Thymus (tissue), 11 donors: ENCODE measurements around the gene CELF1. TPM values are rescaled to one million over a fixed set of nuclear protein-coding genes. Genes with fewer than 3 reads are reported as not detected.

ENCODE experiments used
- DNase-seq, 9 donors: peaks; one replicate each; pipeline ENCODE4 v3.0.0-alpha.2; 2013; ENCODE audit warnings: low spot score in 9 of 9, low read depth in 6 of 9, missing footprints in 1 of 9
- H3K27ac ChIP-seq, 2 donors: one replicate each; pipeline ENCODE4 v1.5.1; 2013; ENCODE audit warnings: control low read depth in 1 of 2, low read depth in 1 of 2, low read length in 1 of 2, mild to moderate bottlenecking in 1 of 2, moderate library complexity in 1 of 2
- H3K27me3 ChIP-seq, 2 donors: one replicate each; pipeline ENCODE4 v1.5.1; 2013; ENCODE audit warnings: low read length in 1 of 2; ENCODE audit not compliant: control insufficient read depth in 2 of 2, insufficient read depth in 1 of 2
- H3K36me3 ChIP-seq, 2 donors: one replicate each; pipeline ENCODE4 v1.5.1; 2013; ENCODE audit warnings: low read length in 1 of 2, mild to moderate bottlenecking in 1 of 2, moderate library complexity in 1 of 2; ENCODE audit not compliant: control insufficient read depth in 2 of 2, insufficient read depth in 2 of 2
- H3K4me1 ChIP-seq, 2 donors: one replicate each; pipeline ENCODE4 v1.5.1; 2013; ENCODE audit warnings: low read length in 2 of 2; ENCODE audit not compliant: control insufficient read depth in 2 of 2, insufficient read depth in 2 of 2
- H3K4me3 ChIP-seq, 2 donors: one replicate each; pipeline ENCODE4 v1.5.1; 2013; ENCODE audit warnings: low read length in 2 of 2, control low read depth in 1 of 2, mild to moderate bottlenecking in 1 of 2
- H3K9me3 ChIP-seq, 2 donors: one replicate each; pipeline ENCODE4 v1.5.1; 2013; ENCODE audit warnings: low read length in 1 of 2, mild to moderate bottlenecking in 1 of 2; ENCODE audit not compliant: control insufficient read depth in 2 of 2, insufficient read depth in 1 of 2
- WGBS: extraction: QIAGEN DNeasy Blood & Tissue Kit; methylation state at CpG from one replicate; pipeline ENCODE4 v1.1.7; 2013; 5-methylcytosine and 5-hydroxymethylcytosine counted together
- polyA plus RNA-seq: library from polyadenylated mRNA; stranded (reverse); fragments of 200-250 nt; gene quantifications from one replicate; pipeline ENCODE4 v1.2.3, GENCODE V29; 2013
- total RNA-seq: library from RNA; stranded (reverse); fragments of 120-200 nt; gene quantifications from one replicate; pipeline ENCODE4 v1.2.4, GENCODE V29; 2013
- donor health status: healthy.

Gene CELF1
- total and polyA plus RNA-seq, 2 donors = 35.4 to 41.1 TPM

DNA sequence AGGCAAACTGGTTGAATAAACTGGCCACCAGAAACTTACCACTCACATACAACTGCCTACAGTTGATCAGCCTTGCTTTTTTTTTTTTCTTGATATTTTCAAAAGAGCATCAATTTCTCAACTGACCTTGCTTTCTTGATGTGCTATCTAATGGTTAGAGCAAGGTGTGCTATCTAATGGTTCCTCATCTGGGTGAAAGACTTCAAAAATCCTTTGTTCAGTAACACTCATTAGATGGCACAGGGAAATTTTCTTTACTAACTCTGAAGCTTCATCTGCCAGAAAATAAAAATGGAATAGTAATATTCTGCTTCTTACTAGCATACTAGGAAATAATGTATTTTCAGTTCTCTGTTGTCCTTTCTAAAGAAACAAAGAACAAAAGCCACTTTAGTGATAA lies 52.8 kb downstream of the CELF1 start:
- H3K27ac ChIP-seq = no peak overlapping the region
- H3K9me3 ChIP-seq = no peaks in the 10 kb centered on the region
- DNase-seq = no peak
- no peak overlapping the region for H3K4me3 ChIP-seq
- H3K27me3 ChIP-seq = no peaks in the 10 kb centered on the region
- H3K36me3 ChIP-seq = peaks cover 8 to 23% of the 10 kb centered on the region in 2 donors
- peaks cover 3 to 4% of the 10 kb centered on the region in 2 donors for H3K4me1 ChIP-seq

DNA sequence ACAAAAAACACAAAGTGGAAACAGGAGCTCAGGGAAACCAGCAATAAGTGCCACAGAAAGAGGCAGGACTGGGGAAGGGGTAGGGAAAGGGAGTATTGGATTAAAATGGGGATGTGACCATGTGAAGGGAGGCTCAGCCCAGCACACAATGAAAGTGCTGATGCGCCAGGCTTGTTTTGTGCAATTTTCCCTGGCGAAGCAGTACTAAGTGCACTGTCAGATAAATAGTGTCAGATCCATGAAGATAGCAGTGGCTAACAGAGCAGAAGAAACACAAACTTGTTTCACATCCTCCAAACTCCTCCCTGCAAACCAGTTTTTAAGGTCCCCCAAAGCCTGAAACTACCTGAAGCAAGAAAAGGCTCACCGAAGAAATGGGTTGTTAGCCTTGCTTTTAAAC lies 53.3 kb downstream of the CELF1 start:
- no peaks in the 10 kb centered on the region for H3K27me3 ChIP-seq
- H3K36me3 ChIP-seq = peaks cover 13 to 28% of the 10 kb centered on the region in 2 donors
- H3K27ac ChIP-seq = no peak overlapping the region
- H3K4me1 ChIP-seq = peaks cover 3 to 4% of the 10 kb centered on the region in 2 donors
- no peak overlapping the region for H3K4me3 ChIP-seq
- H3K9me3 ChIP-seq = no peaks in the 10 kb centered on the region
- no peak for DNase-seq
- over 99% methylated on average over 3 of the region's 3 CpGs for WGBS

DNA sequence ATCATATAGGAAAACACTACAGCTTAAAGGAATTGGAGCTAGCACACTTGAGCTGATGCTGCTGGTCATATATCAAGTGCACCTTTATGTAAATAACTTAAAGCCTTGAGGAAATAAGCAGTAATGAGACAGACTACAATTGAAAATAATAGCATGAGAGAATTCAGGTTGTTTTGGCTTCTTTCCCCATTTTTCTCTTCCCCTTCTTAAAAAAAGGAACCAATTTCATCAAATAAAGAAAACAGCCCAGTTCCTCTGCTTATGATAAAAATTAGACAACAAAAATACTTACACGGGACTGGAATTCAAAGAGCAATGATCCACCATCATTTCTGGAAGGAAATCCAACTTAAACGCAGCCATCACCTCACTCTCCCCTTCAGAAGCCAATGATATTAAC lies 53.8 kb downstream of the CELF1 start:
- DNase-seq = no peak
- Histone ChIP-seq H3K4me1 (peaks cover 3 to 4% of the 10 kb centered on the region in 2 donors), H3K27me3 (no peaks in the 10 kb centered on the region), H3K36me3 (peaks cover 16 to 31% of the 10 kb centered on the region in 2 donors), H3K27ac (no peak overlapping the region), H3K9me3 (no peaks in the 10 kb centered on the region), H3K4me3 (no peak overlapping the region)
- 55% methylated on average over 2 of the region's 2 CpGs for WGBS

DNA sequence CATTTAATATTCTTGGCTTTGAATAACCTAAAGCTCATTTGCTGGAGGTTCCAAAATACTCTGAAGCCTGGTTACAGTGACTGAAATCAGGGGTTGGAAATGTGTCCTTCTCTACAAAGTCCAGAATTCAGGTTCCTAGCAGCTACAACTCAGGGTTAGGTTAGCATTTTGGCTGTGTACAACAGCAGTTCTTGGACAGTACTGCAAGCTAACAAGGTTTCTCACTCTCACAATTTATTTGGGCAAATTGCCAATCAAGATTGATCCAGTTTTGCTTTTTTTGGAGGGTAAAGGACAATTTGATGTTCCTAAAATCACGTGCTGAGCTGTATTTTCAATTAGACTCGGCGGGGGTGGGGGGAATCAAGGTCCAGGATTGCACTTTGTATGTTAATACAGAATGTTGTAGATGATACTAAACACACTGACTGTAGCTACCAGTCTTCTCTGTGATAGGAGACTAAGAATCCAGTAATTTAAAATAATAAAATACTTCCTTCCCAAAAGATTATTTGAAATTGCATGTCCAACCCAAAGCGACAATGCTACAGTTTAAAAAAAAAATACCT lies 54.3 kb downstream of the CELF1 start:
- DNase-seq = no peak
- no peak overlapping the region for H3K27ac ChIP-seq
- no peaks in the 10 kb centered on the region for H3K27me3 ChIP-seq
- no peaks in the 10 kb centered on the region for H3K9me3 ChIP-seq
- H3K36me3 ChIP-seq = peaks cover 16 to 35% of the 10 kb centered on the region in 2 donors
- no peak overlapping the region for H3K4me3 ChIP-seq
- peaks cover 3 to 4% of the 10 kb centered on the region in 2 donors for H3K4me1 ChIP-seq
- WGBS = 95% methylated on average over 4 of the region's 4 CpGs

DNA sequence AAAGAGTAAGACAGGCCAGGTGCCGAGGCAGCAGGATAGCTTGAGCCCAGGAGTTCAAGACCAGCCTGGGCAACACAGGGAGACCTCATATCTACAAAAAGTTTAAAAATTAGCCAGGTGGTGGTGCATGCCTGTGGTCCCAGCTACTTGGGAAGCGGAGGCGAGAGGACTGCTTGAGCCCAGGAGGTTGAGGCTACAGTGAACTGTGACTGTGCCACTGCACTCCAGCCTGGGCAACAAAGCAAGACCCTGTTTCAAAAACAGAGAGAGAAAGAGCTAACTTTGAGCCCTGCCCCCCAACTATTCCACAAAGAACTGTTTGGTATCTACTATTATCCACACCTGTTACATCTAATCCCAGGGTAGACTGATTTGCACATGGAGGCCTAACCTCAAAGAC lies 54.8 kb downstream of the CELF1 start:
- WGBS = 95% methylated on average over 3 of the region's 3 CpGs
- H3K27me3 ChIP-seq = no peaks in the 10 kb centered on the region
- peaks cover 16 to 35% of the 10 kb centered on the region in 2 donors for H3K36me3 ChIP-seq
- peaks cover 3 to 4% of the 10 kb centered on the region in 2 donors for H3K4me1 ChIP-seq
- H3K4me3 ChIP-seq = no peak overlapping the region
- no peaks in the 10 kb centered on the region for H3K9me3 ChIP-seq
- H3K27ac ChIP-seq = no peak overlapping the region
- no peak for DNase-seq

DNA sequence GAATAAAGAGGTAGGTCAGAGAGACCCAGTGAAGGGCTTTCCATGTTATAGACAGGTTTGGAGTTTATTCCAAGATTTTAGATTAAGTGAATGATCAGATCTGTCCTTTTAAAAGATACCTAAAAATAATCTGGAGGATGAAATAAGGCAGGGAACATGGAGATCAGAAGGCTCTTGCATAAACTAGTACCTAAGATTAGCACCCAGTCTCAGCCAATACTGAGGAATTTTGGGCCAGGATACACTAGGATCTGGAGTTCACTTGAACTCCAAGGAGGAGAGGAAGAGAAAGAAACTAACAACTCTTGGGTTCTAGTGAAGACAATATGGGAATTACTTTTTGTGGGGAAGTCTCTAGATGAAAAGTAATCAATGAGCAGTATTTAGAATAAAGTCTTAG lies 56.1 kb downstream of the CELF1 start:
- no peak for DNase-seq
- Histone ChIP-seq H3K36me3 (peaks cover 16 to 41% of the 10 kb centered on the region in 2 donors), H3K4me3 (no peak overlapping the region), H3K9me3 (no peaks in the 10 kb centered on the region), H3K4me1 (peaks cover 3 to 4% of the 10 kb centered on the region in 2 donors), H3K27ac (no peak overlapping the region), H3K27me3 (no peaks in the 10 kb centered on the region)

DNA sequence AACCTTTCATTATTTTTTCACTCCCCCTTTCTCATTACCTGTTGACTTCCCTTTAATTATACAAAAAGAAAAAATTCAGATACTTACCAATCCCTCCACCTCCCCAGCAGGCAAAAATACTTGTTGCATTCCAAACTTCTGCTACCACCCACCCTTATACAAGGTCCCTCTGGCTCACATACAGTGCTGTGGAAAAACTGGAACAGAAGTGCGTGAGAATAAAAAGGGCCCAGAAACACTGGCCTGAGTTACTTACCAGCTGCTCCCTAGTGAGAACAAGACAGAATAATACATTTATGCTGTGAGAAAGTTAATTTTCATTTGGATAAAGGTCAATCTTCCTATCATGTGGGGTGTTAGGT lies 57.1 kb downstream of the CELF1 start:
- H3K9me3 ChIP-seq = no peaks in the 10 kb centered on the region
- no peak overlapping the region for H3K27ac ChIP-seq
- DNase-seq = no peak
- WGBS = 96% methylated on average over 1 of the region's 1 CpG
- H3K36me3 ChIP-seq = peaks cover 16 to 41% of the 10 kb centered on the region in 2 donors
- H3K4me3 ChIP-seq = no peak overlapping the region
- H3K4me1 ChIP-seq = peaks cover 0 to 4% of the 10 kb centered on the region in 2 donors
- no peaks in the 10 kb centered on the region for H3K27me3 ChIP-seq

DNA sequence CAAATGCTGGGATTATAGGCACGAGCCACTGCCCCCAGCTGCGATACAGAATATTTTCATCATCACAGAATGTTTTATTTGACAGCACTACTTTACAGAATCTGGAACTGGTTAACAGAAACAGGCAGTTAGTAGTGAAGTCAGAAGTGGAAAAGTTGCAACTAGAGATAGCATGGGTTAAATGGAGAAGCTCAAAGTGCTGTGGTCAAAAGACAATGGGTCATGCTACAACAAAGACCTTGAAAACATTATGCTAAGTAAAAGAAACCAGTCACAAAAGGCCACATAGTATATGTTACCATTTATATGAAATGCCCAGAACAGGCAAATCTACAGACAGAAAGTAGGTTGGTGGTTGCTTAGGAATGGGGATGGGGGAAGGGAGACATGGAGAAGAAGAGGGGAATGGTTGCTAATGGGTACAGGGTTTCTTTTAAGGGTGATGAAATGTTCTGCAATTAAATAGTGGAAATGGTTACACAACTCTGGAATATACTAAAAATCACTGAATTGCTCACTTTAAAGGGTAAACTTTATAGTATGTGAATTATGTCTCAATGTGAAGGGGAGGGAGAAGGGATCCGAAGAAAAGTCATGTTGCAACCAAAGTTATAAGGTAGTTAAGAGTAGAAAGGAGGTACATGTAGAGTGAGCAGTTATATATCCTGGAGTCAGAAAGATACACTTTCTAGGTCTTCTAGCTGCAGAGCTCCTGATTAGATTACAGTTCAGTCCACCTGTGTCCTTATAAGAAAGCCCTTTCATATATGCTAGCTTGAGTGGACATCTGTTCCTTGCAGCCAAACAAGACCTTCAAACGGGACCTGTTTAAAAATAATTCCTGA lies 57.7 kb downstream of the CELF1 start:
- H3K9me3 ChIP-seq = no peaks in the 10 kb centered on the region
- H3K4me1 ChIP-seq = peaks cover 0 to 4% of the 10 kb centered on the region in 2 donors
- 94% methylated on average over 4 of the region's 4 CpGs for WGBS
- H3K27me3 ChIP-seq = no peaks in the 10 kb centered on the region
- H3K27ac ChIP-seq = no peak overlapping the region
- peaks cover 16 to 41% of the 10 kb centered on the region in 2 donors for H3K36me3 ChIP-seq
- no peak for DNase-seq
- no peak overlapping the region for H3K4me3 ChIP-seq

DNA sequence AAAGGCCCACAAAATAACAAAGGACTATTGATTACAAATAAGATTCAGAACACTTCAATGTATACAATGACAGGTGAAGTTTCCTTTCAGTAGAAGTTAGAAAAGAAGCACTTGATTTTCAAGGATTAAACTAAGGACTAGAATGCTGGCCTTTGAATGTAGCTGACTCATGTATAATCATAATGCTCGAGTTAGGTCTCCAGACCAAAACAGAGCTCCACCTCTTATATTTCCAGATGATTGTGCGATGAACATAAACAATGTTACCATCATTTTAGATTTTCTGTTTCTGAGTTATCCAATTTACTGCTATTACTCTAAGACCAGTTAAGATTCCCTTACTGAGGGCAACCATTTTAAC lies 63.6 kb downstream of the CELF1 start:
- H3K27ac ChIP-seq = no peak overlapping the region
- no peak for DNase-seq

More for the DNA sequence above, 63.6 kb downstream of the CELF1 start:
- no peaks in the 10 kb centered on the region for H3K4me1 ChIP-seq
- WGBS = 97% methylated on average over 2 of the region's 2 CpGs
- no peaks in the 10 kb centered on the region for H3K9me3 ChIP-seq
- no peak overlapping the region for H3K4me3 ChIP-seq
- H3K36me3 ChIP-seq = peaks cover 24 to 53% of the 10 kb centered on the region in 2 donors
- H3K27me3 ChIP-seq = no peaks in the 10 kb centered on the region
